22Rv1 (cell line): ENCODE data around the gene PHF10.
A peak's percentile ranks its signal among the peaks of the same experiment; 100 is the strongest.

ENCODE experiments used
- H3K27ac ChIP-seq: fragments of 450-650 bp; 2 replicates; pipeline ENCODE4 v1.5.1; 2017
- CTCF ChIP-seq: fragments of 450-650 bp; IDR thresholded peaks from 2 replicates; pipeline ENCODE4 v1.5.1; 2017; ENCODE audit warnings: mild to moderate bottlenecking
- ZFX ChIP-seq: fragments of 450-650 bp; IDR thresholded peaks from 2 replicates; pipeline ENCODE4 v1.6.1; 2017; ENCODE audit warnings: antibody characterized with exemption, borderline replicate concordance

PHF10 gene

GRCh38 chr6:169751242-169752073 lies 27.2 kb upstream of the PHF10 start, which contains the start of the genes DYNLT2 and ERMARD:
DYNLT2 (minus strand) TSS chr6:169751572; CDS start chr6:169751458, 114 bp downstream.
ERMARD (plus strand) TSS chr6:169751622; CDS start chr6:169751658, 36 bp downstream.
- peak within 1 kb of the TSS; percentile 93 for H3K27ac ChIP-seq
- no peak for TF ChIP-seq ZFX
- peak; percentile 40 for TF ChIP-seq CTCF

- TF ChIP-seq ZFX (no peak), CTCF (no peak)
Observed at GRCh38 chr6:169746556-169746955, 22.3 kb upstream of the PHF10 start.

GRCh38 chr6:169745405-169745804 lies 21.1 kb upstream of the PHF10 start:
- no peak overlapping the region for H3K27ac ChIP-seq
- TF ChIP-seq ZFX, result no peak
- TF ChIP-seq CTCF, result no peak

More at GRCh38 chr6:169746556-169746955, 22.3 kb upstream of the PHF10 start:
- H3K27ac ChIP-seq, result no peak overlapping the region

GRCh38 chr6:169741344-169741743 lies 17.0 kb upstream of the PHF10 start:
- H3K27ac ChIP-seq, result no peak overlapping the region
- no peak for TF ChIP-seq ZFX
- TF ChIP-seq CTCF, result no peak

- H3K27ac ChIP-seq, result no peak overlapping the region
- TF ChIP-seq CTCF, result no peak
Observed at GRCh38 chr6:169738976-169739529, 14.8 kb upstream of the PHF10 start.

- no peak for TF ChIP-seq CTCF
- no peak for TF ChIP-seq ZFX
- H3K27ac ChIP-seq, result no peak overlapping the region
Observed at GRCh38 chr6:169738204-169738975, 14.1 kb upstream of the PHF10 start.

GRCh38 chr6:169729961-169730360 lies 5.7 kb upstream of the PHF10 start:
- no peak overlapping the region for H3K27ac ChIP-seq
- no peak for TF ChIP-seq ZFX
- TF ChIP-seq CTCF, result no peak
